Activated T-cell treated with anti-CD3 and anti-CD28 coated beads for 1 hour (primary cell): ENCODE data around the gene CHADL.
A peak's percentile ranks its signal among the peaks of the same experiment; 100 is the strongest.
"Not testable (repeated sequence)": the region's sequence is repeated elsewhere in the genome, so short reads cannot be mapped to it uniquely, and the experiment has no call there.

Experiments
- DNase-seq: peaks from one replicate; pipeline ENCODE4 v3.0.0-alpha.2; 2020; ENCODE audit warnings: low read depth

Gene CHADL

GRCh38 chr22:41240377-41241132, at the start of gene CHADL:
TSS of gene CHADL (minus strand) at chr22:41240931. CDS start at chr22:41240881, 50 bp downstream.
- DNase-seq, result no peak

- no peak for DNase-seq
These were observed 48.9 kb upstream of the CHADL start for GRCh38 chr22:41289671-41290070.

GRCh38 chr22:41288245-41288946, 47.7 kb upstream of the CHADL start:
- DNase-seq, result no peak

- peak; percentile 35 for DNase-seq
These were observed 45.9 kb upstream of the CHADL start for GRCh38 chr22:41286639-41287091.

- peak; percentile 95 for DNase-seq
These were observed 45.3 kb upstream of the CHADL start, which contains the start of gene RANGAP1 for GRCh38 chr22:41285820-41286638. TSS of gene RANGAP1 (minus strand) at chr22:41286187. CDS start at chr22:41281044, 5,143 bp downstream.

- peak; percentile 64 for DNase-seq
These were observed 44.7 kb upstream of the CHADL start for GRCh38 chr22:41285441-41285819.

- no peak for DNase-seq
These were observed 43.7 kb upstream of the CHADL start for GRCh38 chr22:41284465-41284864.

- DNase-seq, result no peak
These were observed 40.1 kb upstream of the CHADL start for GRCh38 chr22:41280854-41281253.

GRCh38 chr22:41280065-41280464, 39.3 kb upstream of the CHADL start:
- no peak for DNase-seq

GRCh38 chr22:41274856-41275255, 34.1 kb upstream of the CHADL start:
- no peak for DNase-seq

- no peak for DNase-seq
These were observed 32.4 kb upstream of the CHADL start for GRCh38 chr22:41273128-41273527.

- no peak for DNase-seq
These were observed 31.1 kb upstream of the CHADL start for GRCh38 chr22:41271787-41272186.

- no peak for DNase-seq
These were observed 27.2 kb upstream of the CHADL start for GRCh38 chr22:41267958-41268357.

GRCh38 chr22:41264408-41264941, 23.7 kb upstream of the CHADL start:
- no peak for DNase-seq

- no peak for DNase-seq
These were observed 23.0 kb upstream of the CHADL start for GRCh38 chr22:41263704-41264103.

GRCh38 chr22:41262250-41262765, 21.6 kb upstream of the CHADL start:
- DNase-seq, result no peak

GRCh38 chr22:41261541-41262249, 21.0 kb upstream of the CHADL start:
- no peak for DNase-seq

GRCh38 chr22:41260871-41261270, 20.1 kb upstream of the CHADL start:
- DNase-seq, result no peak

- not testable (repeated sequence) for DNase-seq
These were observed 19.0 kb upstream of the CHADL start for GRCh38 chr22:41259756-41260155.

GRCh38 chr22:41257696-41258095, 17.0 kb upstream of the CHADL start:
- no peak for DNase-seq
